GM21717 (cell line): ENCODE measurements around the gene CD5L.

Experiments used
- ATAC-seq: cut with Tn5 transposase; IDR thresholded peaks from one replicate; pipeline ENCODE4 v1.9.1; 2021; ENCODE audit warnings: mild to moderate bottlenecking, moderate library complexity; ENCODE audit not compliant: unreplicated experiment

The CD5L gene

GRCh38 chr1:157841708-157842107 is at the start of gene CD5L:
Gene CD5L (minus strand): TSS chr1:157841808. CDS start chr1:157841701, 107 bp downstream.
- no peak for ATAC-seq

GRCh38 chr1:157882580-157882979 is 41.0 kb upstream of the CD5L start:
- ATAC-seq, result no peak

GRCh38 chr1:157880621-157881020 is 39.0 kb upstream of the CD5L start:
- ATAC-seq, result no peak

- ATAC-seq, result no peak
Measured at GRCh38 chr1:157878059-157878458, 36.5 kb upstream of the CD5L start.

- ATAC-seq, result no peak
Measured at GRCh38 chr1:157870490-157870889, 28.9 kb upstream of the CD5L start.

GRCh38 chr1:157868654-157869053 is 27.0 kb upstream of the CD5L start:
- ATAC-seq, result no peak

GRCh38 chr1:157862114-157863070 is 20.8 kb upstream of the CD5L start:
- no peak for ATAC-seq

- peak; percentile 63 for ATAC-seq
Measured at GRCh38 chr1:157856538-157856937, 14.9 kb upstream of the CD5L start.

GRCh38 chr1:157852476-157852875 is 10.9 kb upstream of the CD5L start:
- no peak for ATAC-seq

- ATAC-seq, result peak; percentile 81
Measured at GRCh38 chr1:157849229-157849875, 7.7 kb upstream of the CD5L start.

GRCh38 chr1:157844089-157844830 is 2.7 kb upstream of the CD5L start:
- ATAC-seq, result no peak

- peak; percentile 55 for ATAC-seq
Measured at GRCh38 chr1:157842939-157843338, 1.3 kb upstream of the CD5L start.

- ATAC-seq, result no peak
Measured at GRCh38 chr1:157838966-157839365, 2.6 kb downstream of the CD5L start.

GRCh38 chr1:157834430-157834829 is 7.2 kb downstream of the CD5L start:
- no peak for ATAC-seq

GRCh38 chr1:157833145-157833544 is 8.5 kb downstream of the CD5L start:
- no peak for ATAC-seq

GRCh38 chr1:157831968-157832626 is 9.5 kb downstream of the CD5L start:
- ATAC-seq, result no peak

- no peak for ATAC-seq
Measured at GRCh38 chr1:157830887-157831286, 10.7 kb downstream of the CD5L start.

GRCh38 chr1:157829711-157830110 is 11.9 kb downstream of the CD5L start:
- ATAC-seq, result no peak

- no peak for ATAC-seq
Measured at GRCh38 chr1:157829210-157829609, 12.4 kb downstream of the CD5L start.

- ATAC-seq, result no peak
Measured at GRCh38 chr1:157820299-157820698, 21.3 kb downstream of the CD5L start.

GRCh38 chr1:157819896-157820295 is 21.7 kb downstream of the CD5L start, which contains the start of gene FCRL1:
Gene FCRL1 (minus strand): TSS chr1:157820120. CDS start chr1:157820037, 83 bp downstream.
- ATAC-seq, result no peak
